HL-60 (cell line): ENCODE data around the gene ALDH1L2.

ENCODE experiments used
- DNase-seq, 2 experiments: peaks; one replicate each; pipeline ENCODE4 v3.0.0-alpha.2; 2010 to 2020; ENCODE audit warnings: low read depth in 1 of 2, low spot score in 1 of 2
- H3K27ac ChIP-seq: fragments of 250-450 bp; sonication (Bioruptor Pico); replicated peaks from 2 replicates; pipeline ENCODE4 v1.5.1; 2020; ENCODE audit warnings: mild to moderate bottlenecking, moderate library complexity
- H3K27me3 ChIP-seq: fragments of 250-450 bp; sonication (Bioruptor Pico); 2 replicates; pipeline ENCODE4 v1.5.1; 2021; ENCODE audit warnings: mild to moderate bottlenecking, moderate library complexity; ENCODE audit not compliant: insufficient read depth, poor library complexity, severe bottlenecking
- H3K4me3 ChIP-seq: replicated peaks from 2 replicates; pipeline ENCODE4 v1.5.1; 2011; ENCODE audit warnings: mild to moderate bottlenecking, control low read depth, low read length; ENCODE audit not compliant: insufficient read depth
- CTCF ChIP-seq: IDR thresholded peaks from one replicate; pipeline ENCODE4 v1.5.1; 2011; ENCODE audit warnings: low read length, control low read depth, inconsistent platforms; ENCODE audit not compliant: insufficient read depth
- GABPA ChIP-seq: IDR thresholded peaks from 2 replicates; pipeline ENCODE4 v1.6.1; 2012; ENCODE audit warnings: low read depth
- POLR2AphosphoS5 ChIP-seq: IDR thresholded peaks from 2 replicates; pipeline ENCODE4 v1.6.1; 2012; ENCODE audit warnings: low read depth
- REST ChIP-seq: IDR thresholded peaks from 2 replicates; pipeline ENCODE4 v1.6.1; 2012; ENCODE audit warnings: low read depth; ENCODE audit not compliant: insufficient replicate concordance
- SPI1 ChIP-seq: IDR thresholded peaks from 2 replicates; pipeline ENCODE4 v1.6.1; 2012; ENCODE audit warnings: low read depth, mild to moderate bottlenecking, borderline replicate concordance

ALDH1L2 gene

GRCh38 chr12:105104762-105105161 is 20.5 kb upstream of the ALDH1L2 start:
- DNase-seq = no peak
- Histone ChIP-seq H3K27ac (no peak overlapping the region), H3K4me3 (no peak overlapping the region), H3K27me3 (no peaks in the 10 kb centered on the region)
- TF ChIP-seq POLR2AphosphoS5 = no peak

- Histone ChIP-seq H3K4me3 (no peak overlapping the region), H3K27me3 (no peaks in the 10 kb centered on the region), H3K27ac (no peak overlapping the region)
- TF ChIP-seq CTCF (no peak), REST (no peak), GABPA (no peak)
- DNase-seq = no peak
These were observed 18.4 kb upstream of the ALDH1L2 start for GRCh38 chr12:105102673-105103072.

GRCh38 chr12:105100998-105101397 is 16.7 kb upstream of the ALDH1L2 start:
- H3K27me3 ChIP-seq = no peaks in the 10 kb centered on the region
- no peak for TF ChIP-seq GABPA
- TF ChIP-seq SPI1 = no peak
- no peak for TF ChIP-seq POLR2AphosphoS5
- TF ChIP-seq REST = no peak
- no peak for TF ChIP-seq CTCF
- H3K4me3 ChIP-seq = no peak overlapping the region
- no peak overlapping the region for H3K27ac ChIP-seq
- DNase-seq = no peak

GRCh38 chr12:105100207-105100985 is 16.1 kb upstream of the ALDH1L2 start:
- H3K4me3 ChIP-seq = no peak overlapping the region
- no peaks in the 10 kb centered on the region for H3K27me3 ChIP-seq
- DNase-seq = no peak
- no peak overlapping the region for H3K27ac ChIP-seq
- no peak for TF ChIP-seq GABPA
- TF ChIP-seq CTCF = no peak
- no peak for TF ChIP-seq POLR2AphosphoS5
- TF ChIP-seq REST = no peak
- TF ChIP-seq SPI1 = no peak
